SK-N-SH treated with all-trans-retinoic acid at 6 μM for 48 hours (cell line): ENCODE data around the gene PTPRN2.

Experiments used
- ARNTL ChIP-seq: fragments of 450-650 bp; formaldehyde crosslinking; IDR thresholded peaks from 2 replicates; pipeline ENCODE4 v1.5.0; 2020; ENCODE audit warnings: low read depth, mild to moderate bottlenecking, moderate library complexity, borderline replicate concordance
- BACH2 ChIP-seq: fragments of 250-450 bp; sonication (Bioruptor Pico); IDR thresholded peaks from 2 replicates; pipeline ENCODE4 v1.9.0; 2021; ENCODE audit warnings: mild to moderate bottlenecking, borderline replicate concordance
- GLIS3 ChIP-seq: fragments of 250-450 bp; sonication (Bioruptor Pico); IDR thresholded peaks from 2 replicates; pipeline ENCODE4 v1.5.0; 2020; ENCODE audit warnings: mild to moderate bottlenecking, moderate library complexity
- ISL1 ChIP-seq: fragments of 250-450 bp; sonication (Bioruptor Pico); IDR thresholded peaks from 2 replicates; pipeline ENCODE4 v2.1.2; 2022; ENCODE audit warnings: mild to moderate bottlenecking, moderate library complexity
- RARB ChIP-seq: fragments of 250-450 bp; sonication (Bioruptor Pico); IDR thresholded peaks from 2 replicates; pipeline ENCODE4 v1.8.0; 2021; ENCODE audit warnings: mild to moderate bottlenecking, moderate library complexity
- TSHZ2 ChIP-seq: fragments of 250-450 bp; sonication (Bioruptor Pico); IDR thresholded peaks from 2 replicates; pipeline ENCODE4 v1.5.0; 2020; ENCODE audit warnings: mild to moderate bottlenecking, moderate library complexity
- ZFP30 ChIP-seq: fragments of 450-650 bp; formaldehyde crosslinking; IDR thresholded peaks from 2 replicates; pipeline ENCODE4 v1.5.0; 2022; ENCODE audit warnings: mild to moderate bottlenecking, moderate library complexity
- ZNF565 ChIP-seq: fragments of 450-650 bp; formaldehyde crosslinking; conservative IDR thresholded peaks from 2 replicates; pipeline ENCODE4 v1.5.0; 2020; ENCODE audit warnings: low read depth, mild to moderate bottlenecking, moderate library complexity
- ZNF70 ChIP-seq: fragments of 450-650 bp; formaldehyde crosslinking; IDR thresholded peaks from 2 replicates; pipeline ENCODE4 v1.5.0; 2020; ENCODE audit warnings: mild to moderate bottlenecking, moderate library complexity
- TF ChIP-seq, protein P1 (sequence below): fragments of 250-450 bp; sonication (Bioruptor Pico); IDR thresholded peaks from 2 replicates; pipeline ENCODE4 v1.5.1; 2020; ENCODE audit warnings: low read depth, mild to moderate bottlenecking, moderate library complexity

DNA sequence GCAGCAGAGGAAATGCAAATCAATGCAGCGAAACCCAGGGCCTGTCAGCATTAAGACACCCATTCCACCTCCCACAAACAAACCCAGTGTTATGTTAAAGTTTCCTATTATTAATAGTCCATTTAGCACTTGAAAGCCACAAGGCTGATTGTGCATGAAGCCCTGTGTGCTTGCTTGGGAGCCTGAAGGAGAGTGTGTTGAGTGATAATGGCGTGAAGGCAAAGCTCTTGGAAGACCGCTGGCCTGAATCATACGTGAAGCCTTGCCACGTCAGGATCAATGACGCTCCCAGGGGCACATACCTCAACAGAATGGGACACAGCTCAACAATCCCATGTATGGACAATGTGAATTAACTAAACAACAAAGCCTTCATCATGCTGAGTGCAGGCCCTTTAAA lies 25.1 kb downstream of the PTPRN2 start:
- TF ChIP-seq RARB (CRISPR knock-in tag), result no peak
- no peak for TF ChIP-seq ZFP30 (CRISPR knock-in tag)
- no peak for TF ChIP-seq ZNF70
- TF ChIP-seq, protein P1, sequence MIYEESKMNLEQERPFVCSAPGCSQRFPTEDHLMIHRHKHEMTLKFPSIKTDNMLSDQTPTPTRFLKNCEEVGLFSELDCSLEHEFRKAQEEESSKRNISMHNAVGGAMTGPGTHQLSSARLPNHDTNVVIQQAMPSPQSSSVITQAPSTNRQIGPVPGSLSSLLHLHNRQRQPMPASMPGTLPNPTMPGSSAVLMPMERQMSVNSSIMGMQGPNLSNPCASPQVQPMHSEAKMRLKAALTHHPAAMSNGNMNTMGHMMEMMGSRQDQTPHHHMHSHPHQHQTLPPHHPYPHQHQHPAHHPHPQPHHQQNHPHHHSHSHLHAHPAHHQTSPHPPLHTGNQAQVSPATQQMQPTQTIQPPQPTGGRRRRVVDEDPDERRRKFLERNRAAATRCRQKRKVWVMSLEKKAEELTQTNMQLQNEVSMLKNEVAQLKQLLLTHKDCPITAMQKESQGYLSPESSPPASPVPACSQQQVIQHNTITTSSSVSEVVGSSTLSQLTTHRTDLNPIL, result no peak
- TF ChIP-seq TSHZ2 (CRISPR knock-in tag), result no peak
- TF ChIP-seq ZNF565 (CRISPR knock-in tag), result no peak
- no peak for TF ChIP-seq ISL1 (CRISPR knock-in tag)
- TF ChIP-seq GLIS3 (CRISPR knock-in tag), result no peak
- TF ChIP-seq ARNTL (CRISPR knock-in tag), result no peak
- no peak for TF ChIP-seq BACH2 (CRISPR knock-in tag)
